Peyer's patch (tissue), 4 donors: Measurements from ENCODE around the gene ZNF189. TPM values are rescaled to one million over a fixed set of nuclear protein-coding genes. Genes with fewer than 3 reads are reported as not detected.

ENCODE experiments used
- DNase-seq, 3 donors: peaks; one replicate each; pipeline ENCODE4 v3.0.0-alpha.2; 2017 to 2019
- H3K27ac ChIP-seq, 4 donors: fragments of 200-600 bp; sonication (generic); one replicate each; pipeline ENCODE4 v1.5.1; 2016 to 2019
- H3K27me3 ChIP-seq, 2 donors: fragments of 200-600 bp; sonication (generic); one replicate each; pipeline ENCODE4 v1.5.1; 2019
- H3K36me3 ChIP-seq, 3 donors: fragments of 200-600 bp; sonication (generic); one replicate each; pipeline ENCODE4 v1.5.1; 2016 to 2019
- H3K4me1 ChIP-seq, 4 donors: fragments of 200-600 bp; sonication (generic); one replicate each; pipeline ENCODE4 v1.5.1; 2016 to 2019
- H3K4me3 ChIP-seq, 4 donors: fragments of 200-600 bp; sonication (generic); 1 replicate in 3 of 4; 2 replicates in 1 of 4; pipeline ENCODE4 v1.5.1; 2016 to 2019; ENCODE audit warnings: mild to moderate bottlenecking in 1 of 4
- H3K9me3 ChIP-seq, 4 donors: fragments of 200-600 bp; sonication (generic); one replicate each; pipeline ENCODE4 v1.5.1; 2016 to 2019; ENCODE audit warnings: mild to moderate bottlenecking in 1 of 4
- CTCF ChIP-seq, 6 experiments: fragments of 450-650 bp in 4 of 6; fragments of 200-600 bp in 2 of 6; sonication (generic) in 1 of 6; IDR thresholded peaks; one replicate each; pipeline ENCODE4 v1.5.1; 2017 to 2019; ENCODE audit warnings: antibody characterized with exemption in 6 of 6, mild to moderate bottlenecking in 3 of 6, moderate library complexity in 1 of 6
- POLR2A ChIP-seq, 2 donors: fragments of 450-650 bp; IDR thresholded peaks; one replicate each; pipeline ENCODE4 v1.5.1; 2017; ENCODE audit warnings: antibody characterized with exemption in 2 of 2, mild to moderate bottlenecking in 2 of 2, moderate library complexity in 2 of 2
- total RNA-seq, 4 donors: library from RNA; depleted of rRNA; stranded (reverse); fragments of >200 nt; gene quantifications; one replicate each; pipeline ENCODE4 v1.1.0, GENCODE V29; 2016

ZNF189 gene
- total RNA-seq, 4 donors from 2014 or later: 22.8 to 33.0 (median 25.7) TPM

DNA sequence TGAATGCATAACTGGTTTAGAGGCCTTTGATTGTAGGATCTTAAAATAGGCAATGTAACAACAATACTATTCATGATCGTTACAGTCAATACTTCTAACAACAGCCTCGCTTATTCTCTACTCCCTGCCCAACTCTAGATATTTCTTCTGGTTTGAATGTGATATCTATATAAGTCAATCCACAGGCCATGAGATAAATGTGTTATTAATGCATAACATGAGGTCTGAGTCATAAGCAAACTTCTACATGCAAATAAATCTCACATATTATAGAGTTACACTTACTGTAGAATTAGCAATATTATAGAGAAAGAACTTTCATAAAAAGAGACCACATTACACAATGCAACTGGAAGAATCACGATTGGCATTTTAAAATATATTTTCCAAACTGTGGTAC, 39.9 kb downstream of the ZNF189 start:
- H3K4me3 ChIP-seq: no peak overlapping the region
- H3K27me3 ChIP-seq: no peaks in the 10 kb centered on the region
- peaks cover 0 to 12% (median 0%) of the 10 kb centered on the region in 3 donors for H3K36me3 ChIP-seq
- no peaks in the 10 kb centered on the region for H3K9me3 ChIP-seq
- H3K27ac ChIP-seq: peak overlapping the region in 3 of 4 donors; percentile 13 to 92 (median 90)
- no peak for TF ChIP-seq POLR2A (IDR thresholded peaks at IDR 0.05)
- no peak for TF ChIP-seq CTCF (IDR thresholded peaks at IDR 0.05)
- DNase-seq: no peak
- H3K4me1 ChIP-seq: peaks cover 0 to 9% (median 0%) of the 10 kb centered on the region in 4 donors

DNA sequence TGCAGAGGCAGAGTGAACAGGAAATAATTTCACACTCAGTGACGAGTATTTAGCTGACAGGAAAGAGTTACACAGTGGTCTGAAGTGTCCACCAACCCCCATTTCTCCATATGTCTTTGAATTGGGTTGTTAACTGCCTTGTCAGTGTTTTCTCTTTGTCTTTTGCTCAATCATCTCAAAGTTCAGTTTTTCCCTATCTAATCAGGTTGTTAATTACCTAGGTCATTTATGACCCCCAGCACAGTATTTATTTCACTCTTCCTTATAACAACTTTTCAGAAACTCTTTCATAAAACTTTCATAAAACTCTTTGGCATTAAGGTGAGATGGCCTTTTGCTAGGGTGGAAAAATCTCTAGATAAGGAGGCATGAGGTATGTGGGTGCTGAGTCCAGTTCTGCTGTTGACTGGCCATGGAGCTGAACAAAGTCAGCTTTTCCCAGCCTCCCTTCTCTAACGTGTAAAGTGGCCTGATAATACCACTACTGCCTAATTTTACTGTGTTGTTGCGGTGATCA, 42.1 kb downstream of the ZNF189 start:
- H3K36me3 ChIP-seq: no peaks in the 10 kb centered on the region
- peak overlapping the region in 2 of 4 donors; percentile 43 to 53 for H3K4me3 ChIP-seq
- H3K27me3 ChIP-seq: no peaks in the 10 kb centered on the region
- DNase-seq: peak in 1 of 3 donors; percentile 64
- H3K9me3 ChIP-seq: no peaks in the 10 kb centered on the region
- TF ChIP-seq POLR2A (IDR thresholded peaks at IDR 0.05) (peak; percentile 50 to 87), CTCF (IDR thresholded peaks at IDR 0.05) (no peak)
- H3K27ac ChIP-seq: peak overlapping the region in 3 of 4 donors; percentile 68 to 92 (median 90)
- H3K4me1 ChIP-seq: peaks cover 0 to 14% (median 0%) of the 10 kb centered on the region in 4 donors

- Histone ChIP-seq H3K36me3 (no peaks in the 10 kb centered on the region), H3K27ac (peak overlapping the region in 3 of 4 donors; percentile 68 to 92 (median 90)), H3K9me3 (no peaks in the 10 kb centered on the region), H3K27me3 (no peaks in the 10 kb centered on the region), H3K4me3 (peak overlapping the region in 2 of 4 donors; percentile 43 to 53), H3K4me1 (peaks cover 0 to 14% (median 0%) of the 10 kb centered on the region in 4 donors)
- peak; percentile 63 to 83 for TF ChIP-seq POLR2A (IDR thresholded peaks at IDR 0.05)
- no peak for TF ChIP-seq CTCF (IDR thresholded peaks at IDR 0.05)
- no peak for DNase-seq
Observed at GRCh38 chr9:101442318-101442717, 43.7 kb downstream of the ZNF189 start.

- Histone ChIP-seq H3K27me3 (no peaks in the 10 kb centered on the region), H3K27ac (peak overlapping the region in 3 of 4 donors; percentile 23 to 92 (median 90)), H3K36me3 (no peaks in the 10 kb centered on the region), H3K4me3 (peak overlapping the region in 2 of 4 donors; percentile 14 to 53), H3K4me1 (peaks cover 0 to 14% (median 0%) of the 10 kb centered on the region in 4 donors), H3K9me3 (no peaks in the 10 kb centered on the region)
- no peak for DNase-seq
- no peak for TF ChIP-seq CTCF (IDR thresholded peaks at IDR 0.05)
- no peak for TF ChIP-seq POLR2A (IDR thresholded peaks at IDR 0.05)
Observed at GRCh38 chr9:101442736-101443135, 44.1 kb downstream of the ZNF189 start.

- Histone ChIP-seq H3K27ac (peak overlapping the region in 3 of 4 donors; percentile 23 to 92 (median 90)), H3K9me3 (no peaks in the 10 kb centered on the region), H3K27me3 (no peaks in the 10 kb centered on the region), H3K4me1 (peaks cover 0 to 10% (median 0%) of the 10 kb centered on the region in 4 donors), H3K4me3 (peak overlapping the region in 1 of 4 donors; percentile 14), H3K36me3 (no peaks in the 10 kb centered on the region)
- TF ChIP-seq POLR2A (IDR thresholded peaks at IDR 0.05) (peak in 1 of 2 donors; percentile 62), CTCF (IDR thresholded peaks at IDR 0.05) (no peak)
- DNase-seq: peak in 2 of 3 donors; percentile 75 to 86
Observed at GRCh38 chr9:101443364-101443771, 44.7 kb downstream of the ZNF189 start.
